GM21528 (cell line): ENCODE results near the gene RBM43.
"Not testable (repeated sequence)": the region's sequence is repeated elsewhere in the genome, so short reads cannot be mapped to it uniquely, and the experiment has no call there.

ENCODE experiments used
- ATAC-seq: cut with Tn5 transposase; IDR thresholded peaks from one replicate; pipeline ENCODE4 v1.9.1; 2021; ENCODE audit warnings: mild to moderate bottlenecking, moderate library complexity; ENCODE audit not compliant: unreplicated experiment, low FRiP score

Gene RBM43

DNA sequence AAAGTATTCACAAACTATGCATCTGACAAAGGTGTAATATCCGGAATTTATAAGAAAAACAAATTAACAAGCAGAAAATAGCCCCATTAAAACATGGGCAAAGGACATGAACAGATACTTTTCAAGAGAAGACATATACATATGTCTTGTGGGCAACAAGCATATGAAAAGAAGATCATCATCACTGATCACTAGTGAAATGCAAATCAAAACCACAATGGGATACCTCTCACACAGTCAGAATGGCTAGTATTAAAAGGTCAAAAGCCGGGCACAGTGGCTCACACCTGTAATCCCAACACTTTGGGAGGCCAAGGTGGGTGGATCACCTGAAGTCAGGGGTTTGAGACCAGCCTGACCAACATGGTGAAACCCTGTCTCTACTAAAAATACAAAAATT lies 28.4 kb downstream of the RBM43 start:
- ATAC-seq = not testable (repeated sequence)

DNA sequence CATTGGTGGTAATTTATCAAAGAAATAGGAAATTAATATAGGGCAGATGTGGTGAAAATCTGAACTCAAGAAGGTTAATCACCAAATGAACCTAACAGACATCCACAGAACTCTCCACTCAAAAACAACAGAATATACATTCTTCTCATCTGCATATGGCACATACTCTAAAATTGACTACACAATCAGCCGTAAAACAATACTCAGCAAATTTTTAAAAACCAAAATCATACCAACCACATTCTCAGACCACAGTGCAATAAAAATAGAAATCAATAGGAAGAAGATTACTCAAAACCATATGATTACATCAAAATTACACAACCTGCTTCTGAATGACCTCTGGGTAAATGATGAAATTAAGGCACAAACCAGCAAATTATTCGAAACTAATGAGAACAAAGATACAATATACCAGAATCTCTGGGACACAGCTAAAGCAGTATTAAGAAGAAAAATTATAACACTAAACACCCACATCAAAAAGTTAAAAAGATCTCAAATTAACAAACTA lies 31.0 kb downstream of the RBM43 start:
- no peak for ATAC-seq

DNA sequence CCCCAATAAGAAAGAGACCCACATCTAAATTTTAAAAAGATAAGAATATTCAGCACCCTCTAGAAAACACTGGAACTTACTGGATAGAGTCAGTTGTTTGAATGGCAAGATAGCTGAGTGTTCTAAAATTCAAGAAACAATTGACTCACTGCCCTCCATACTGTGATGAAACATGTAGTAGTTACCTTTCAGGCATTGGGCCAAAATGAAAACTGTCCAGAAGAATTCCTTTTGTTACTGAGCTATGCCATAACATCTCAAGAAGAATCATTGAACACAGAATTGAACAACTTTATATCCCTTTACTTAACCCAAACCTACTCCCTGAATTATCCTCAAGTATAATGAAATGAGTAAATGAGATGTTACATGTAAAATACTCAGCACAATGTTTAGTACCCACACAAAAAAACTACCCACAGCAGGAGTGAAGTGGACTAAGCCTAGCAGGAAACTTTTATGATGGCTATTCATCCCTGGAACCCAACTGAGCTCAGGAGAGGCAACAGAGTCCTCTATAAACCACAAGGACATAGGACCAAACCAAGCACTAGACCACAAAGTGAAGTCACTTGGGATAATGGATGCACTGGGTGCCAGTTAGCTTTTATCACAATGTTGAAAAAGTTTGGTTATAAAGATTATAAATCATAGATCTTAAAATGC lies 32.7 kb downstream of the RBM43 start:
- no peak for ATAC-seq

GRCh38 chr2:151217343-151217742 lies 44.3 kb downstream of the RBM43 start:
- no peak for ATAC-seq

- ATAC-seq = no peak
These were observed 54.6 kb downstream of the RBM43 start for GRCh38 chr2:151207100-151207499.

DNA sequence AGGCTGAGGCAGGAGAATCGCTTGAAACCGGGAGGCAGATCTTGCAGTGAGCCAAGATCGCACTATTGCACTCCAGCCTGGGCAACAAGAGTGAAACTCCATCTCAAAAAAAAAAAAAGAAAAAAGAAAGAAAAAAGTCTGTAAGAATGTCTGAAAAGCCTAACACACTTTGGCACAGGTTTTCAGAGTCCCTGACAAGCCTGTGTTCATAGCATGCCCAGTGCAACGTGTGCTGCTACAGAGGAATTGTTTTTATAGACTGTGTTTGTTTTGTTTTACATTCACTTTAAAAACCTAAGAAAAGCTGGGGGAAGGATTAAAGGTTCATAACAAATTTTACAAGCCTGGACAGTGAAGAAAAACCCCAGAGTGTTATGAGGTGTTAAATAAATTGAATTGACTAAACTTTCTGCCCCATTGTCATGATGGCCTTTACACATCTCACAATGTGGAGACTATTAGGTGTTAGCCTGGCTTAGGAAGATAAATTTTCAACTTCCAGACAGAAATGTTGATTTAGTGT lies 55.2 kb downstream of the RBM43 start:
- ATAC-seq = no peak

DNA sequence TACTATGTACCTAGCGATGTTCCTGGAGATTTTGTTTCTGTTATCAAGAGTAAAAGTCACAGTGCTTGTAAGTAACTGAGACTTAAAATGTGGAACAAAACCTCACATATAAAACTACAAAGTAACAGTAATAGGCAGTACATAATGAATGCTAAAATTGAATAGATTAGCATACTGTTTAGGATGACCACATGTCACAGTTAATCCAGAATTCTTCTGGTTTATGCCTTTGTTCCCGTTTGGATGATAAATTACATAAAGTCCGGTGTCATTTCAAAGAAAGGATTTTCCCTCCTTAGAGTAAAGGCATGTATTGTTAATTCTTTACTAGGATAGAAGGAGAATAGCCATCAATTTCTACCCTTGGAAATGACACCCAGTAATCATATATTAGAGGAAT lies 56.1 kb downstream of the RBM43 start:
- ATAC-seq = no peak

GRCh38 chr2:151204756-151205155 lies 56.9 kb downstream of the RBM43 start:
- ATAC-seq = no peak

GRCh38 chr2:151200844-151201243 lies 60.8 kb downstream of the RBM43 start:
- no peak for ATAC-seq

DNA sequence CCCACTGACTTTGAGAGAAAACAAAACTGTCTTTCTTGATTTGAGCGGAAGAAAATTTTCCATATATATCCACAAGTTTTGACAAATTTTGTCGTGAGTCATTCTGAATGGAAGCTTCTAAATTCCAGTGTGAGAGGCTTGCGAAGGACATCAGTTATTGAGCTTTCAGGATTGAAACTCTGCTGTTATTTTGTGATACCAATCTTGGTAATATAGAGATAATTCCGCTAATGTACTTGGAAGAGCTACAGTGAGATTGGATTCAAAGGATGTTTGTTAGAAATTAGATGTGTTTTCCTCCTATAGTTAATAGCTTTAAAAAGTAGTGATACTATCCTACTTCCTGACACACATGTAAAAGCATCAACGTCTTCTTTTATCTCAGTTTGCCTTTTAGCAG lies 61.4 kb downstream of the RBM43 start:
- no peak for ATAC-seq

GRCh38 chr2:151198645-151199044 lies 63.0 kb downstream of the RBM43 start:
- no peak for ATAC-seq
